OCI-LY1 (cell line): Measurements from ENCODE around the gene TMEM132A.
A peak's percentile ranks its signal among the peaks of the same experiment; 100 is the strongest.

Experiments used
- H2AFZ ChIP-seq: fragments of 200-600 bp; sonication (generic), shearing (Covaris generic); 2 replicates; pipeline ENCODE4 v1.6.0; 2014; ENCODE audit warnings: antibody characterized with exemption, mild to moderate bottlenecking, low read length
- H3F3A ChIP-seq: fragments of 200-600 bp; sonication (generic), shearing (Covaris generic); 2 replicates; pipeline ENCODE4 v1.6.0; 2014; ENCODE audit warnings: mild to moderate bottlenecking, antibody characterized with exemption, low read length, moderate library complexity; ENCODE audit not compliant: insufficient read depth
- H3K27ac ChIP-seq: fragments of 200-600 bp; sonication (generic); 2 replicates; pipeline ENCODE4 v1.5.1; 2014; ENCODE audit warnings: low read length, mixed run types, mild to moderate bottlenecking, low read depth; ENCODE audit not compliant: poor library complexity, severe bottlenecking
- H3K27me3 ChIP-seq: fragments of 200-600 bp; sonication (generic); 2 replicates; pipeline ENCODE4 v1.6.0; 2014; ENCODE audit warnings: antibody characterized with exemption, mild to moderate bottlenecking, low read length, moderate library complexity; ENCODE audit not compliant: insufficient read depth
- H3K36me3 ChIP-seq: fragments of 200-600 bp; sonication (generic); 2 replicates; pipeline ENCODE4 v1.6.1; 2014; ENCODE audit warnings: mild to moderate bottlenecking, antibody characterized with exemption, low read length, moderate library complexity, mixed read lengths; ENCODE audit not compliant: insufficient read depth
- H3K4me1 ChIP-seq: fragments of 200-600 bp; sonication (generic); 2 replicates; pipeline ENCODE4 v1.5.1; 2014; ENCODE audit warnings: mild to moderate bottlenecking, low read length, moderate library complexity; ENCODE audit not compliant: insufficient read depth, severe bottlenecking
- H3K4me2 ChIP-seq: fragments of 200-600 bp; sonication (generic), shearing (Covaris generic); 2 replicates; pipeline ENCODE4 v1.6.1; 2014; ENCODE audit warnings: low read length
- H3K4me3 ChIP-seq: fragments of 200-600 bp; sonication (generic); 2 replicates; pipeline ENCODE4 v1.5.1; 2014; ENCODE audit warnings: low read length, low read depth, mild to moderate bottlenecking, mixed read lengths; ENCODE audit not compliant: poor library complexity, severe bottlenecking
- H3K79me2 ChIP-seq: fragments of 200-600 bp; shearing (Covaris generic); 2 replicates; pipeline ENCODE4 v1.6.1; 2016; ENCODE audit warnings: mixed run types, low read length, mixed read lengths; ENCODE audit not compliant: insufficient read depth
- H3K9ac ChIP-seq: fragments of 200-600 bp; sonication (generic), shearing (Covaris generic); 2 replicates; pipeline ENCODE4 v1.6.1; 2014; ENCODE audit warnings: mild to moderate bottlenecking, low read length, mixed read lengths
- H3K9me2 ChIP-seq: fragments of 200-600 bp; sonication (generic), shearing (Covaris generic); 2 replicates; pipeline ENCODE4 v1.6.1; 2014; ENCODE audit warnings: low read depth, mild to moderate bottlenecking, low read length, mixed read lengths
- H3K9me3 ChIP-seq: fragments of 200-600 bp; shearing (Covaris generic); 2 replicates; pipeline ENCODE4 v1.6.1; 2014; ENCODE audit warnings: low read length, mixed read lengths
- H4K20me1 ChIP-seq: fragments of 200-600 bp; sonication (generic), shearing (Covaris generic); 2 replicates; pipeline ENCODE4 v1.6.0; 2016; ENCODE audit warnings: mild to moderate bottlenecking, low read length; ENCODE audit not compliant: insufficient read depth
- EZH2 ChIP-seq: fragments of 200-600 bp; sonication (generic), shearing (Covaris generic); IDR thresholded peaks from 2 replicates; pipeline ENCODE4 v1.8.0; 2017; ENCODE audit warnings: borderline replicate concordance, mixed run types, mild to moderate bottlenecking, antibody characterized with exemption, low read length, moderate library complexity, mixed read lengths
- TF ChIP-seq, protein P1 (sequence below): fragments of 200-600 bp; sonication (generic), shearing (Covaris generic); IDR thresholded peaks from 2 replicates; pipeline ENCODE4 v1.5.1; 2017; ENCODE audit warnings: mild to moderate bottlenecking, antibody characterized with exemption, low read length, moderate library complexity, mixed read lengths

The TMEM132A gene

DNA sequence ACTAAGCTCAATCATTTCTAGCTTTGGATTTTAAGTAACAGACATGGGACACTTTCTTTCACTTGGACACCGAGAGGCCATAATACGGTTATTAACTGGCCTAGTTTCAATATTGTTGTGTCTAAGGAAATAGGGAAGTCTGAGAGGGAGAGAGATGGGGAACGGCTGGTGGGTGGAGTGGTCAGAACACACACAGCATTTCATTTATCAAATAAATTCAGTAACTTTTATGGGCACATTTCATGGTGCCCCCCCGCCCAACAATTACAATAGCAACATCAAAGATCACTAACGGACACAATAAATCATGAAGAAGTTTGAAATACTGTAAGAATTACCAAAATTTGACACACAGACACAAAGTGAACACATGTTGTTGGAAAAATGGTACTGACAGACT, 28.6 kb upstream of the TMEM132A start:
- no peaks in the 10 kb centered on the region for H3K4me1 ChIP-seq
- no peak overlapping the region for H3K4me3 ChIP-seq
- no peaks in the 10 kb centered on the region for H3K9me3 ChIP-seq
- no peaks in the 10 kb centered on the region for H4K20me1 ChIP-seq
- no peaks in the 10 kb centered on the region for H3K27me3 ChIP-seq
- no peaks in the 10 kb centered on the region for H3K79me2 ChIP-seq
- TF ChIP-seq EZH2: no peak
- TF ChIP-seq, protein P1, sequence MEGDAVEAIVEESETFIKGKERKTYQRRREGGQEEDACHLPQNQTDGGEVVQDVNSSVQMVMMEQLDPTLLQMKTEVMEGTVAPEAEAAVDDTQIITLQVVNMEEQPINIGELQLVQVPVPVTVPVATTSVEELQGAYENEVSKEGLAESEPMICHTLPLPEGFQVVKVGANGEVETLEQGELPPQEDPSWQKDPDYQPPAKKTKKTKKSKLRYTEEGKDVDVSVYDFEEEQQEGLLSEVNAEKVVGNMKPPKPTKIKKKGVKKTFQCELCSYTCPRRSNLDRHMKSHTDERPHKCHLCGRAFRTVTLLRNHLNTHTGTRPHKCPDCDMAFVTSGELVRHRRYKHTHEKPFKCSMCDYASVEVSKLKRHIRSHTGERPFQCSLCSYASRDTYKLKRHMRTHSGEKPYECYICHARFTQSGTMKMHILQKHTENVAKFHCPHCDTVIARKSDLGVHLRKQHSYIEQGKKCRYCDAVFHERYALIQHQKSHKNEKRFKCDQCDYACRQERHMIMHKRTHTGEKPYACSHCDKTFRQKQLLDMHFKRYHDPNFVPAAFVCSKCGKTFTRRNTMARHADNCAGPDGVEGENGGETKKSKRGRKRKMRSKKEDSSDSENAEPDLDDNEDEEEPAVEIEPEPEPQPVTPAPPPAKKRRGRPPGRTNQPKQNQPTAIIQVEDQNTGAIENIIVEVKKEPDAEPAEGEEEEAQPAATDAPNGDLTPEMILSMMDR: no peak
- H3K27ac ChIP-seq: no peak overlapping the region
- peaks cover 94% of the 10 kb centered on the region for H3K36me3 ChIP-seq
- no peaks in the 10 kb centered on the region for H3F3A ChIP-seq
- H3K4me2 ChIP-seq: no peak overlapping the region
- no peak overlapping the region for H2AFZ ChIP-seq
- H3K9ac ChIP-seq: no peak overlapping the region
- H3K9me2 ChIP-seq: no peaks in the 10 kb centered on the region

DNA sequence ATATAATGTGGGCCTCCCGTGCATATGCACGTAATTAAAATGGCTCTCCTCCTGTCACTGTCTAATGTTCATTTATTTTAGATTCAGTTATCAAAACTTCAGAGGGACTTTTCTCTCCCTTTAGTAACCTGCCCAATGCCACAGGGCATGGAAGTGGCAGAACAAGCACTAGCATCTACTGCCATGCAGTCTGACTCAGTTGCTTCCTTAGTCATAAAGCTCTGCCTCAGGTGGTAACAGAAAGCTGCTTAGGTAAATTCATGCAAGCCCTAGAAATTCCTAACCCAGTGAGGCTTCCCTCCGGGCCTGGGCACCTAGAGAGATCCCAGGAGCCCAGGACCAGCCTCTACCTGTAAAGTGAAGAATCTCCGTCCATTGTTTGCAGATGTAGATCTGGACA, 26.8 kb upstream of the TMEM132A start:
- Histone ChIP-seq H3F3A (no peaks in the 10 kb centered on the region), H3K9me3 (no peaks in the 10 kb centered on the region), H3K36me3 (peaks cover 97% of the 10 kb centered on the region), H4K20me1 (no peaks in the 10 kb centered on the region), H3K9me2 (no peaks in the 10 kb centered on the region), H2AFZ (no peak overlapping the region), H3K27me3 (no peaks in the 10 kb centered on the region), H3K27ac (no peak overlapping the region), H3K4me3 (no peak overlapping the region), H3K9ac (no peak overlapping the region), H3K4me2 (no peak overlapping the region), H3K4me1 (no peaks in the 10 kb centered on the region), H3K79me2 (no peaks in the 10 kb centered on the region)
- TF ChIP-seq, protein P1: no peak
- TF ChIP-seq EZH2: no peak

DNA sequence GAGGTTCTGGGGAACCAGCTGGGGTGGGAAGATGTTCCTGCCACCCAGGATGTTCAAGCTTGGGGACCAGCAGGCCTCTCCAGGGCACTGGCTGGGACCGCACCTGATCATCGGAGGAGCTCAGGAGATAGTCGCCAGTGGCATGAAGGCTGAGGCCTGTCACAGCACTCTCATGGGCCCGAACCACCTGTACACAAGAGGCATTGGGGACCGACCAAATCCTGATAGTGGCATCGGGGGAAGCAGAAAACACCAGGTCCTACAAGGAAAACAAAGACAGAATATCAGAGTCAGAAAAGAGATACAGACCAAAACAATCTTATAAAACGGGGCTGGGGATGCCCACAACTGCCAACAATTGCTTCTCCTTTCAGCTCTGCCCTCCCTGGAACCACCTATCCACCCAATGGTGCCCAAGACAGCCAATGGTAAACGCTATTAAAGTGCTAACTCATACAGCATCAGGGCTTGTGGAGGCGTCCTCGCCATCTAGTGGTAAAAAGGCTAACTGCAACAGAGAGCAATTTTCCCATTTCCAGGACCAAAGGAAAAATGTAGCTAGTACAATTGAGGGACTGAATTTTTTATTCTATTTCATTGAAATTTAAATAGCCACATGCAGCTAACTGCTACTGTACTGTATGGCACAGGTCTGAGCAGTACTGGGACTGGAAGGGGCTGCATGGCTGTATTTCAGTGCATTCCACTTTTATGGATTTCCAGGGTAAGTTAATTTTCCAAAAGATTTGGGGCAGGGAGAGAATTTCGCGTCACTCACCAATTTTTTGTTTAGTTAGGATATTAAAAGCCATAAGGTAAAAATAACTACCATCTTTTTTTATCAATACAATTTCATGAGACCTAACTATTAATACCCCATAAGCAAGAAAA, 25.0 kb upstream of the TMEM132A start:
- H3K4me1 ChIP-seq: peaks cover 3% of the 10 kb centered on the region
- no peak overlapping the region for H3K27ac ChIP-seq
- no peaks in the 10 kb centered on the region for H3F3A ChIP-seq
- no peak overlapping the region for H2AFZ ChIP-seq
- no peak overlapping the region for H3K4me2 ChIP-seq
- TF ChIP-seq, protein P1: peak; percentile 96
- no peak for TF ChIP-seq EZH2
- no peaks in the 10 kb centered on the region for H3K9me2 ChIP-seq
- H3K79me2 ChIP-seq: peaks cover 11% of the 10 kb centered on the region
- H3K9me3 ChIP-seq: no peaks in the 10 kb centered on the region
- H3K4me3 ChIP-seq: no peak overlapping the region
- peaks cover 99% of the 10 kb centered on the region for H3K36me3 ChIP-seq
- no peak overlapping the region for H3K9ac ChIP-seq
- H4K20me1 ChIP-seq: no peaks in the 10 kb centered on the region
- H3K27me3 ChIP-seq: no peaks in the 10 kb centered on the region
